CD4-positive, alpha-beta T cell treated with Interleukin-4 for 1 hour (primary cell): ENCODE results near the gene ATP8A1.

Experiments used
- DNase-seq, 2 donors: peaks; one replicate each; pipeline ENCODE4 v3.0.0-alpha.2; 2020 to 2022

Gene ATP8A1

GRCh38 chr4:42624551-42624950, 32.4 kb downstream of the ATP8A1 start:
- DNase-seq, result no peak

- DNase-seq, result no peak
These were observed 38.9 kb downstream of the ATP8A1 start for GRCh38 chr4:42618023-42618422.

GRCh38 chr4:42617030-42617429, 39.9 kb downstream of the ATP8A1 start:
- no peak for DNase-seq

GRCh38 chr4:42616572-42616971, 40.3 kb downstream of the ATP8A1 start:
- DNase-seq, result no peak

- no peak for DNase-seq
These were observed 41.7 kb downstream of the ATP8A1 start for GRCh38 chr4:42615131-42615763.

- DNase-seq, result no peak
These were observed 44.0 kb downstream of the ATP8A1 start for GRCh38 chr4:42612898-42613297.

GRCh38 chr4:42610941-42611340, 46.0 kb downstream of the ATP8A1 start:
- no peak for DNase-seq

- no peak for DNase-seq
These were observed 47.9 kb downstream of the ATP8A1 start for GRCh38 chr4:42609051-42609450.

GRCh38 chr4:42608551-42608950, 48.4 kb downstream of the ATP8A1 start:
- no peak for DNase-seq

- no peak for DNase-seq
These were observed 49.7 kb downstream of the ATP8A1 start for GRCh38 chr4:42607011-42607726.

- no peak for DNase-seq
These were observed 51.6 kb downstream of the ATP8A1 start for GRCh38 chr4:42605264-42605663.

GRCh38 chr4:42603862-42604261, 53.0 kb downstream of the ATP8A1 start:
- no peak for DNase-seq

GRCh38 chr4:42600578-42600977, 56.3 kb downstream of the ATP8A1 start:
- no peak for DNase-seq

GRCh38 chr4:42596918-42597317, 60.0 kb downstream of the ATP8A1 start:
- no peak for DNase-seq

- DNase-seq, result no peak
These were observed 62.0 kb downstream of the ATP8A1 start for GRCh38 chr4:42594888-42595287.

- no peak for DNase-seq
These were observed 68.0 kb downstream of the ATP8A1 start for GRCh38 chr4:42588909-42589308.

- DNase-seq, result no peak
These were observed 70.1 kb downstream of the ATP8A1 start for GRCh38 chr4:42586775-42587174.

GRCh38 chr4:42579903-42580302, 77.0 kb downstream of the ATP8A1 start:
- no peak for DNase-seq

- no peak for DNase-seq
These were observed 78.7 kb downstream of the ATP8A1 start for GRCh38 chr4:42578187-42578586.

- DNase-seq, result no peak
These were observed 82.0 kb downstream of the ATP8A1 start for GRCh38 chr4:42574870-42575430.

- DNase-seq, result no peak
These were observed 83.7 kb downstream of the ATP8A1 start for GRCh38 chr4:42573249-42573648.

- no peak for DNase-seq
These were observed 86.7 kb downstream of the ATP8A1 start for GRCh38 chr4:42570221-42570620.

GRCh38 chr4:42568610-42569207, 88.2 kb downstream of the ATP8A1 start:
- DNase-seq, result peak; percentile 67 to 72

- no peak for DNase-seq
These were observed 90.1 kb downstream of the ATP8A1 start for GRCh38 chr4:42566835-42567234.
